Glutamatergic neuron (in vitro differentiated cells): ENCODE data around the gene TTC38. TPM values are rescaled to one million over a fixed set of nuclear protein-coding genes. Genes with fewer than 3 reads are reported as not detected.

Experiments used
- DNase-seq: peaks from one replicate; pipeline ENCODE4 v3.0.0; 2022
- H3K27ac Mint-ChIP-seq: one replicate; pipeline ENCODE4 v1.8.0; 2020; ENCODE audit warnings: mild to moderate bottlenecking, mixed read lengths, inconsistent platforms; ENCODE audit not compliant: unreplicated experiment
- H3K27me3 Mint-ChIP-seq: one replicate; pipeline ENCODE4 v1.8.0; 2020; ENCODE audit warnings: mild to moderate bottlenecking, moderate library complexity, mixed read lengths, inconsistent platforms; ENCODE audit not compliant: unreplicated experiment
- H3K36me3 Mint-ChIP-seq: one replicate; pipeline ENCODE4 v1.8.0; 2020; ENCODE audit warnings: mild to moderate bottlenecking, mixed read lengths, inconsistent platforms; ENCODE audit not compliant: unreplicated experiment
- H3K4me1 Mint-ChIP-seq: one replicate; pipeline ENCODE4 v1.8.0; 2020; ENCODE audit warnings: mild to moderate bottlenecking, low read depth, mixed read lengths, inconsistent platforms; ENCODE audit not compliant: unreplicated experiment
- H3K4me3 Mint-ChIP-seq: one replicate; pipeline ENCODE4 v1.8.0; 2020; ENCODE audit warnings: mild to moderate bottlenecking, mixed read lengths, inconsistent platforms; ENCODE audit not compliant: unreplicated experiment
- H3K9me3 Mint-ChIP-seq: one replicate; pipeline ENCODE4 v1.8.0; 2020; ENCODE audit warnings: mild to moderate bottlenecking, moderate library complexity, mixed read lengths, inconsistent platforms; ENCODE audit not compliant: unreplicated experiment
- total RNA-seq: library from RNA; stranded (reverse); fragmentation: NEBNext Ultra II Directional; extraction: Animal tissue kit (Norgen Biotek cat#: 25700); gene quantifications from one replicate; pipeline ENCODE4 v1.2.1, GENCODE V29; 2021; ENCODE audit not compliant: unreplicated experiment
- TF ChIP-seq, protein P1 (sequence below): fragments of 200-600 bp; sonication (generic); IDR thresholded peaks from one replicate; pipeline ENCODE4 v1.5.0; 2021; ENCODE audit not compliant: partially characterized antibody, unreplicated experiment

The TTC38 gene
- total RNA-seq, 1 donor from 2014 or later: 12.5 TPM

DNA sequence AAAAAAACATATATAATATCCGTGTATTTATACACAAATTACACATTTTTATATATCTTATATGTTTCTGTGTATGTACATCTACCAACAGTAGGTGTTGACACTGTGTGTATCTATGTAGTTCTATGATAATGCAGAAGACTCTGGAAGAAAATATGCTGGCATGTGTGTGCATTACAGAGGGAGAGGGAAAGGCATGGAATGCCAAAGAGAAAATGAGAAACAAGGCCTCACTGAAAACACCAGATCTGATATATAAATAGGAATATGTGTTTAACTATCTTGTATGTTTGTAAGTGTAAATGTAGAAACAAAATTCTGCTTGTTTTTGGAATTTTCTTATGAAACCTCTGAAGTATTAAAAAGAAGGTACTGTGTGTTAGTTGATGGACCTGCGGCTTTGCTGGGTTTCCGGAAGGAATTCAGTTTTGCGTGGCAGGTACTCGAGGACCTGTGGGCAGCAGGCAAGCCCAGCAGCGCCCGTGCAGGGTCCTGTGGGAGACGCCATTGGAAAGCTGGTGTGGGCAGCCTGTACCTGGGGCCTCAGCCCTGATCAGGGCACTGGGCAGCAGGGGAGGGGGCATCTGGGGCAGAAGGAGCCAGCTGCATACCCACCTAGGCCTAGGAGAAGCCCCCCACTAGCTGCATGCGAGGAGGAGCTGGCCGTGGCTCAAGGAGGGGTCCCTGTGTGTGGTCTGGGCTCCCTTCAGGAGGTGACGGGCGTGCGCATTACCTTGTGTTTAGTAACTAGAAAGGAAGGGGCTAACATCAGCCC is 60.1 kb downstream of the TTC38 start:
- Mint-ChIP-seq H3K36me3 (no peaks in the 10 kb centered on the region), H3K4me1 (no peaks in the 10 kb centered on the region), H3K9me3 (peaks cover 3% of the 10 kb centered on the region), H3K27me3 (no peaks in the 10 kb centered on the region), H3K27ac (no peak overlapping the region), H3K4me3 (no peak overlapping the region)
- DNase-seq: peak; percentile 6
- TF ChIP-seq, protein P1, sequence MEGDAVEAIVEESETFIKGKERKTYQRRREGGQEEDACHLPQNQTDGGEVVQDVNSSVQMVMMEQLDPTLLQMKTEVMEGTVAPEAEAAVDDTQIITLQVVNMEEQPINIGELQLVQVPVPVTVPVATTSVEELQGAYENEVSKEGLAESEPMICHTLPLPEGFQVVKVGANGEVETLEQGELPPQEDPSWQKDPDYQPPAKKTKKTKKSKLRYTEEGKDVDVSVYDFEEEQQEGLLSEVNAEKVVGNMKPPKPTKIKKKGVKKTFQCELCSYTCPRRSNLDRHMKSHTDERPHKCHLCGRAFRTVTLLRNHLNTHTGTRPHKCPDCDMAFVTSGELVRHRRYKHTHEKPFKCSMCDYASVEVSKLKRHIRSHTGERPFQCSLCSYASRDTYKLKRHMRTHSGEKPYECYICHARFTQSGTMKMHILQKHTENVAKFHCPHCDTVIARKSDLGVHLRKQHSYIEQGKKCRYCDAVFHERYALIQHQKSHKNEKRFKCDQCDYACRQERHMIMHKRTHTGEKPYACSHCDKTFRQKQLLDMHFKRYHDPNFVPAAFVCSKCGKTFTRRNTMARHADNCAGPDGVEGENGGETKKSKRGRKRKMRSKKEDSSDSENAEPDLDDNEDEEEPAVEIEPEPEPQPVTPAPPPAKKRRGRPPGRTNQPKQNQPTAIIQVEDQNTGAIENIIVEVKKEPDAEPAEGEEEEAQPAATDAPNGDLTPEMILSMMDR: no peak

DNA sequence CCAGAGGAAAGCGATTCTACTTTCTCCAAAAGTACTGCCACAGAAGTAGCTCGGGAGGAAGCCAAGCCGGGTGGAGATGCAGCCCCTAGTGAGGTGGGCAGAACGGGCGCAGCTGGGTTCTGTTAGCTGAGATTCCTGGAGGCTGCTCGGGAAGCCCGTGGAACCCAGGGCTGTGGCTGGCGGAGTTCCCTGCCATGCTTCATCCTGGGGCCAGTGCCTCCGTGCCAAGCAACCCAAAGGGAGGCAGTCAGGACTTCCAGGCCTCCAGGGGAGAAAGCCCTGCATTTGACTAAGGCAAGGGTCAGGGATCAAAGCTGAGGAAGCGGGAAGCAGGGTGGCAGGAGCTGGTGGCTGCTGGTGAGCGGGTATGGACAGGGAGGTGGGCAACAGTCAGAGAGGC is 61.0 kb downstream of the TTC38 start:
- H3K27me3 Mint-ChIP-seq: no peaks in the 10 kb centered on the region
- TF ChIP-seq, protein P1: no peak
- no peaks in the 10 kb centered on the region for H3K36me3 Mint-ChIP-seq
- H3K4me1 Mint-ChIP-seq: no peaks in the 10 kb centered on the region
- H3K9me3 Mint-ChIP-seq: peaks cover 3% of the 10 kb centered on the region
- H3K4me3 Mint-ChIP-seq: no peak overlapping the region
- H3K27ac Mint-ChIP-seq: no peak overlapping the region
- DNase-seq: peak; percentile 6

DNA sequence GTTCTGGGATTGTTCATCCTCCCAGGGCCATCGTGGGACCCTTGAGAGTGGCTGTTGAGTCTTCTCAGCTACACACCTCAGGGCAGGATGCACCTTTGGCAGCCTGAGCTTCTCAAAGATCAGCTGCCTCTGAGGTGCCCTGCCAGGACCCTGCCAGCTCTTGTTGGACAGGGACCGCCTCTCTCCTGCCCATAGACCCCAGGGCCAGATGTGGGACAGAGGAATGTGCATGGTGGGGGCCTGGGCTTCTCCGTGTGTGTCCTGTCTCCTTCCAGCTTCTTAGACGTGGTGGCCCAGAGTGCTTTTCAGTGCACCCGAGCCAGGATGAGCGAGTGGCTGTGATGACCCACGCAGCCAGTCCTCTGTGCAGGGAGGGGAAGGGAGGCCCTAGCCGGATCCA is 61.8 kb downstream of the TTC38 start:
- no peak overlapping the region for H3K4me3 Mint-ChIP-seq
- H3K36me3 Mint-ChIP-seq: no peaks in the 10 kb centered on the region
- peaks cover 5% of the 10 kb centered on the region for H3K4me1 Mint-ChIP-seq
- TF ChIP-seq, protein P1: no peak
- H3K9me3 Mint-ChIP-seq: peaks cover 4% of the 10 kb centered on the region
- H3K27ac Mint-ChIP-seq: no peak overlapping the region
- peaks cover 3% of the 10 kb centered on the region for H3K27me3 Mint-ChIP-seq
- peak; percentile 2 for DNase-seq

DNA sequence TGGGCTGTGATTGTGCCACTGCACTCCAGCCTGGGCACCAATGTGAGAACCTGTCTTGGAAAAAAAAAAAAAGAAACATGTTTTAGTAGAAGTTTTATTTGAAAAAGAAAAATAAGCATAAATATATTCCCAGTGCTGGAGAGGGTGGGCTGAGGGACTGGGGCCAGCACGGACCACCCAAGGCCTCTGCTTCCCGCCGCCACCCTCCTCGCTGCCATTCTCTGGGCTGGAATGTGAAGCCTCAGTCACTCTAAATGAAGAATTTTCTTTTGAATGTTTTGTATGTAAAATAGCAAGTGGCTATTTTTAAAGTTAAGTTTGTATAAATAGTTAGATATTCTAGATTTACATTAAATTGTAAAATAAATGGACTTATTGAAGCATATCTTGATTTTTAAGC is 62.6 kb downstream of the TTC38 start:
- DNase-seq: no peak
- no peaks in the 10 kb centered on the region for H3K36me3 Mint-ChIP-seq
- peaks cover 8% of the 10 kb centered on the region for H3K4me1 Mint-ChIP-seq
- peaks cover 4% of the 10 kb centered on the region for H3K9me3 Mint-ChIP-seq
- H3K27me3 Mint-ChIP-seq: peaks cover 7% of the 10 kb centered on the region
- TF ChIP-seq, protein P1: no peak
- no peak overlapping the region for H3K4me3 Mint-ChIP-seq
- no peak overlapping the region for H3K27ac Mint-ChIP-seq

DNA sequence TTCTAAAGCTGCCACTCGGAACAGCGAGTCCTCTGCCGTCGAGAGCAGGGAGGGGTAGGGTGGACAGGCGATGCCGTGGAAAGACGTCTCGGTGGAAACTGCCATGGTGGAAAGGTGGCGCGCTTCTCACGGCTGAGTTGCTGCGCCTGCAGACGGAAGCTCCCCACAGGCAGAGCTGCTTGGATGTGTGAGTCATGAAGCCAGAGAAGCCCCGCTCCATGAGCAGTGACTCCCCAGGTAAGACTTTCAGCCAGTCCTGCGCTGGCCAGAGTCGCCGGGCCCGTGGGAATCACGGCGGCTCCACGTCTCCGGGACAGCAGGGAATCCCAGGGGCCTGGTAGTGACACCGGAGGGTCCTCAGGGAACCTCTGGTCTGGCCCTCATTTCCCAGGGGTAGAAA is 63.7 kb downstream of the TTC38 start:
- Mint-ChIP-seq H3K36me3 (no peaks in the 10 kb centered on the region), H3K4me1 (peaks cover 11% of the 10 kb centered on the region), H3K9me3 (peaks cover 6% of the 10 kb centered on the region), H3K27ac (no peak overlapping the region), H3K4me3 (no peak overlapping the region), H3K27me3 (peaks cover 9% of the 10 kb centered on the region)
- TF ChIP-seq, protein P1: no peak
- DNase-seq: no peak
